HG03066 (cell line): ENCODE measurements around the gene GOLGA8K.
"Not testable (repeated sequence)": the region's sequence is repeated elsewhere in the genome, so short reads cannot be mapped to it uniquely, and the experiment has no call there.

Experiments used
- ATAC-seq: cut with Tn5 transposase; IDR thresholded peaks from one replicate; pipeline ENCODE4 v1.9.1; 2021; ENCODE audit warnings: low read depth; ENCODE audit not compliant: unreplicated experiment

GOLGA8K gene

GRCh38 chr15:32356909-32357308 lies 46.2 kb downstream of the GOLGA8K start:
- ATAC-seq = not testable (repeated sequence)

DNA sequence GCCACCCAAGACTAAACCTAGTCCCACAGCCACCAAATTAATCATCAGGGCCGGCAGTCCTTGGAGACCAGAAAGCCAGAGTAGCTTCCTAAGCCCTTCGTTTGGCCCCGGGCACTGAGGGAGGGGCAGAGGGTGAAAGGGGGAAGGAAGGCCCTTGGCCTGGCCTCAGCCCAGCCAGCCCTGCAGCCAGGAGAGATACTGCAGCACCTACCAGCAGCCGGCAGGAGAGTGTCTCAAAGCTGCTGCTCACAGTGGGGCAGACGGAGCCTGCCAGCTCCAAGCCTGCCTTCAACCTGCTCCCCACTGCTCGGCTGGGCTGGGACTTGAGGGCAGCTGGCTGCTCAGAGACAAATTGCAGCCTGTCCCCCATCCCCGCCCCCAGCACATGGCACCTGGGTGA lies 50.3 kb downstream of the GOLGA8K start:
- not testable (repeated sequence) for ATAC-seq

DNA sequence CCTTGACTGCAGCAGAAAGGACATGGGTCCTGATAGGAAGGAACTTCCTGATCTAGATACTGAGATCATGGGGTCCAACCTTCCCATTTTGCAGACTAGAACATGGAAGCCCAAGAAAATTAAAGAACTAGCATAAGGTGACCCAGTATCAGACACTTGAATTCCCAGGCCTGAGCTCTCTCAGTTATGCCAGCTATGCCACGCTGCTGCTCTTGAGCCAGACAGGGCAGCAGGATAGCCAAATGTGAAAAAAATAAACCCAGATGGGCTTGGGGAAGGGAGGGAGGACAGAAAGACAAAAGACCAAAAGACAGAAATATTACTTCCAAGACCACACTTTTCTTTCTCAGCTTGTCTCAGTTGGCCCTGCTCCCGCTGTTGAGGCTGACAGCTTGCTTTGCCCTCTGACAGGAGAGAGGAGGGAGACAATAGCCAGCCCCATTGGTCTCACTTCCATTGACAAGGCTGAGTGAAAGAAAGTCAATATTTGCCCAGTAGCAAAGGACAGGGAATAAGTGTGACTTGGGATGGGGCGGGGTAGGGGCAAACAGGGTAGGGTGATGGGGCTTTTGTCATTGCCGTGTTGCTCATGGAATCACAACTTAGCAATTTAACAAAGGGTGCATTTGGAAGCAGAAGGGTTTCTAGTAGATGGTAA lies 52.4 kb downstream of the GOLGA8K start:
- not testable (repeated sequence) for ATAC-seq

- ATAC-seq = not testable (repeated sequence)
Observed at GRCh38 chr15:32347037-32347436, 56.1 kb downstream of the GOLGA8K start.

DNA sequence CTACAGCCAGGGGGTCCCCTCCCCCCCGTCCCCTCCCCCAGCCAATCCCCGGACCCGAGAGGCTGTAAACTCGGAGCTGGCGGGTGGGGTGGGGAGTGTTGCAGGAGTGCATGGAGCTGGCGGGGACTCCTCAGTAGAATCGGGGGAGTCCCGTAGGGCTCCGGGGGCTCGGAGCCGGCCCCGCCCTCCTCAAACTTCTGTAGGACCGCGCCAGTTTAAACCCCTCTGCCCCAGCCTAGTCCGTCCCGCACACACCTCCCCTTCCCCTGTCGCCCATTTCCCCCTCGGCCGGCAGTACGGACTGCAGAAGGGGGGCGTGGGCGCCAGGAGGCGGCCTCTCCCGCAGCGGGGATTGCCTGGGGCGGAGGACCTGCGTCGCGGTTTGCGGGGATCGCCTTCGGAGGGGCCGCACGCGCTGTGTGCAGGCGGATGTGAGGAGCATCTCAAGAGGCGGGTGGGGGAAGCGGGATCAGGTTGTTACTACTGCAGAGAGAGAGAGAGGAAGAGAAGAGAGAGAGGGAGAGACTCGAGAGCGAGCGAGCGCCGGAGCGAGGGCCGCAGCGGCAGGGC lies 57.0 kb downstream of the GOLGA8K start:
- not testable (repeated sequence) for ATAC-seq

- ATAC-seq = not testable (repeated sequence)
Observed at GRCh38 chr15:32343921-32344320, 59.2 kb downstream of the GOLGA8K start.
